CD14-positive monocyte (primary cell): ENCODE data around the gene EXTL1. TPM values are rescaled to one million over a fixed set of nuclear protein-coding genes. Genes with fewer than 3 reads are reported as not detected.

ENCODE experiments used
- DNase-seq, 3 donors: peaks; one replicate each; pipeline ENCODE4 v3.0.0-alpha.2; 2011 to 2022
- H2AFZ ChIP-seq: 2 replicates; pipeline ENCODE4 v1.6.0; 2012; ENCODE audit warnings: mild to moderate bottlenecking, low read depth, low read length, inconsistent platforms; ENCODE audit not compliant: insufficient read depth, poor library complexity, severe bottlenecking
- H3K27ac ChIP-seq, 2 donors: 1 replicate in 1 of 2; 2 replicates in 1 of 2; pipeline ENCODE4 v1.5.1; 2012 to 2013; ENCODE audit warnings: low read length in 2 of 2, control low read depth in 1 of 2, inconsistent platforms in 1 of 2, low read depth in 1 of 2, mild to moderate bottlenecking in 1 of 2
- H3K27me3 ChIP-seq, 2 donors: one replicate each; pipeline versions ENCODE4 v1.6.0 to v1.6.1; 2011 to 2013; ENCODE audit warnings: low read length in 2 of 2; ENCODE audit not compliant: control insufficient read depth in 2 of 2, insufficient read depth in 2 of 2
- H3K36me3 ChIP-seq, 2 donors: replicated peaks in 1 of 2; 1 replicate in 1 of 2; 2 replicates in 1 of 2; pipeline versions ENCODE4 v1.5.1 to v1.6.1; 2012 to 2013; ENCODE audit warnings: low read length in 2 of 2, control low read depth in 1 of 2, inconsistent platforms in 1 of 2, mild to moderate bottlenecking in 1 of 2; ENCODE audit not compliant: insufficient read depth in 2 of 2, control insufficient read depth in 1 of 2
- H3K4me1 ChIP-seq, 2 donors: 1 replicate in 1 of 2; 2 replicates in 1 of 2; pipeline versions ENCODE4 v1.5.1 to v1.6.1; 2012 to 2013; ENCODE audit warnings: low read length in 2 of 2, control low read depth in 1 of 2, inconsistent platforms in 1 of 2, mild to moderate bottlenecking in 1 of 2, moderate library complexity in 1 of 2; ENCODE audit not compliant: insufficient read depth in 2 of 2, control insufficient read depth in 1 of 2
- H3K4me2 ChIP-seq: replicated peaks from 2 replicates; pipeline ENCODE3; 2012; ENCODE audit warnings: low read length, moderate library complexity, mild to moderate bottlenecking; ENCODE audit not compliant: poor library complexity, severe bottlenecking; ENCODE audit errors: extremely low read depth
- H3K4me3 ChIP-seq, 3 experiments: fragments of 200-600 bp in 1 of 3; sonication (generic) in 1 of 3; replicated peaks in 1 of 3; 1 replicate in 2 of 3; 2 replicates in 1 of 3; pipeline ENCODE4 v1.5.1; 2011 to 2013; ENCODE audit warnings: low read length in 3 of 3, mild to moderate bottlenecking in 3 of 3, control low read depth in 2 of 3, low read depth in 2 of 3, inconsistent platforms in 1 of 3, moderate library complexity in 1 of 3
- H3K79me2 ChIP-seq: 2 replicates; pipeline ENCODE4 v1.6.0; 2012; ENCODE audit warnings: mild to moderate bottlenecking, control low read depth, inconsistent platforms, low read length, moderate library complexity; ENCODE audit not compliant: insufficient read depth
- H3K9ac ChIP-seq: 2 replicates; pipeline ENCODE4 v1.6.0; 2017; ENCODE audit warnings: low read length, mild to moderate bottlenecking; ENCODE audit not compliant: insufficient read depth, poor library complexity, severe bottlenecking
- H3K9me3 ChIP-seq, 2 donors: replicated peaks in 1 of 2; 1 replicate in 1 of 2; 2 replicates in 1 of 2; pipeline versions ENCODE4 v1.5.1 to v1.6.1; 2012 to 2013; ENCODE audit warnings: low read length in 2 of 2, control low read depth in 1 of 2; ENCODE audit not compliant: control insufficient read depth in 1 of 2, insufficient read depth in 1 of 2
- H4K20me1 ChIP-seq: 2 replicates; pipeline ENCODE4 v1.6.0; 2012; ENCODE audit warnings: mild to moderate bottlenecking, low read length, control low read depth, moderate library complexity; ENCODE audit not compliant: insufficient read depth
- H3K27ac Mint-ChIP-seq, 7 donors: one replicate each; pipeline ENCODE4 v1.8.0; 2020; ENCODE audit warnings: mild to moderate bottlenecking in 7 of 7, mixed read lengths in 7 of 7, moderate library complexity in 6 of 7, inconsistent platforms in 2 of 7
- H3K27me3 Mint-ChIP-seq, 3 donors: one replicate each; pipeline ENCODE4 v1.8.0; 2021 to 2022; ENCODE audit warnings: low read depth in 3 of 3, mild to moderate bottlenecking in 3 of 3, mixed read lengths in 3 of 3, moderate library complexity in 3 of 3, inconsistent platforms in 1 of 3
- H3K36me3 Mint-ChIP-seq, 2 donors: one replicate each; pipeline ENCODE4 v1.8.0; 2020; ENCODE audit warnings: mixed read lengths in 2 of 2, inconsistent platforms in 1 of 2, mild to moderate bottlenecking in 1 of 2
- H3K4me1 Mint-ChIP-seq: one replicate; pipeline ENCODE4 v1.8.0; 2020; ENCODE audit warnings: mild to moderate bottlenecking, mixed read lengths
- H3K4me3 Mint-ChIP-seq, 2 donors: one replicate each; pipeline ENCODE4 v1.8.0; 2020; ENCODE audit warnings: mild to moderate bottlenecking in 2 of 2, mixed read lengths in 2 of 2, moderate library complexity in 1 of 2
- H3K9me3 Mint-ChIP-seq, 7 donors: one replicate each; pipeline ENCODE4 v1.8.0; 2020 to 2022; ENCODE audit warnings: mixed read lengths in 7 of 7, mild to moderate bottlenecking in 6 of 7, moderate library complexity in 6 of 7, inconsistent platforms in 2 of 7
- WGBS: methylation state at CpG from one replicate; pipeline ENCODE4 v1.1.5; 2013; ENCODE audit warnings: missing lambda C conversion rate; ENCODE audit not compliant: insufficient coverage; 5-methylcytosine and 5-hydroxymethylcytosine counted together
- intact Hi-C, 2 donors: fragments of 100-400 bp; cut with micrococcal nuclease; formaldehyde crosslinking; loops; one replicate each; pipeline versions ENCODE4 v1.15.0 to v1.15.1; 2023
- polyA plus RNA-seq, 3 donors: library from polyadenylated mRNA; depleted of rRNA in 1 of 3; unstranded in 2 of 3; stranded (reverse) in 1 of 3; fragments of 300-500 nt in 2 of 3; fragments of >200 nt in 1 of 3; fragmentation: Illumina TruSeq in 2 of 3; gene quantifications; 1 replicate in 2 of 3; 2 replicates in 1 of 3; pipeline ENCODE4 v1.2.3, GENCODE V29; 2012 to 2021
- TF ChIP-seq, protein P1 (sequence below): fragments of 200-600 bp; IDR thresholded peaks from one replicate; pipeline ENCODE4 v1.8.0; 2022; ENCODE audit warnings: antibody characterized with exemption, mild to moderate bottlenecking

The EXTL1 gene
- polyA plus RNA-seq, 3 donors: not detected

DNA sequence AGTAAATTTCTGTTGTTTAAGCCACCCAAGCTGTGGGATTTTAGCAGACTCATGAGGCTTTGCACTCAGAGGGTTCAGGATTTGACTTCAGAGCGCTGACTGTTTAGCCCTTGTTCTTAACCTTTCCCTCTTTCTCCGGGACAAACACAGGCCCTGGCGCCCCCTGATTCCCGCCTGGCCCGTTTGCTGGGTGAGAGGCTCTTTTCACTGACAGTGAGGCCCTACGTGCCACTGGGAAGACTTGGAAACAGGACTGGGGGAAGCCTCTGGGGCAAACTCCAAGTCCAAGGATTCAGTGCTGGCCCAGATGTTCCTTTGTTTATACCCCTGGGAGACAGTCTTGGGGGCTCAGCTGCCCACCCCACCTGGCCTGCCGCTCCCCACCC, 57.6 kb downstream of the EXTL1 start:
- H3K27me3 ChIP-seq: peaks cover 0 to 3% of the 10 kb centered on the region in 2 donors
- Mint-ChIP-seq H3K4me1 (peaks cover 1% of the 10 kb centered on the region), H3K36me3 (no peaks in the 10 kb centered on the region), H3K9me3 (peaks cover 0 to 3% (median 0%) of the 10 kb centered on the region in 7 donors), H3K4me3 (no peak overlapping the region), H3K27ac (no peak overlapping the region), H3K27me3 (peaks cover 5 to 26% (median 14%) of the 10 kb centered on the region in 3 donors)
- H3K27ac ChIP-seq: no peak overlapping the region
- H2AFZ ChIP-seq: no peak overlapping the region
- DNase-seq: no peak
- H3K9me3 ChIP-seq: no peaks in the 10 kb centered on the region
- H3K36me3 ChIP-seq: no peaks in the 10 kb centered on the region
- H3K4me3 ChIP-seq: no peak overlapping the region
- H3K4me1 ChIP-seq: no peaks in the 10 kb centered on the region
- no peaks in the 10 kb centered on the region for H4K20me1 ChIP-seq
- TF ChIP-seq, protein P1, sequence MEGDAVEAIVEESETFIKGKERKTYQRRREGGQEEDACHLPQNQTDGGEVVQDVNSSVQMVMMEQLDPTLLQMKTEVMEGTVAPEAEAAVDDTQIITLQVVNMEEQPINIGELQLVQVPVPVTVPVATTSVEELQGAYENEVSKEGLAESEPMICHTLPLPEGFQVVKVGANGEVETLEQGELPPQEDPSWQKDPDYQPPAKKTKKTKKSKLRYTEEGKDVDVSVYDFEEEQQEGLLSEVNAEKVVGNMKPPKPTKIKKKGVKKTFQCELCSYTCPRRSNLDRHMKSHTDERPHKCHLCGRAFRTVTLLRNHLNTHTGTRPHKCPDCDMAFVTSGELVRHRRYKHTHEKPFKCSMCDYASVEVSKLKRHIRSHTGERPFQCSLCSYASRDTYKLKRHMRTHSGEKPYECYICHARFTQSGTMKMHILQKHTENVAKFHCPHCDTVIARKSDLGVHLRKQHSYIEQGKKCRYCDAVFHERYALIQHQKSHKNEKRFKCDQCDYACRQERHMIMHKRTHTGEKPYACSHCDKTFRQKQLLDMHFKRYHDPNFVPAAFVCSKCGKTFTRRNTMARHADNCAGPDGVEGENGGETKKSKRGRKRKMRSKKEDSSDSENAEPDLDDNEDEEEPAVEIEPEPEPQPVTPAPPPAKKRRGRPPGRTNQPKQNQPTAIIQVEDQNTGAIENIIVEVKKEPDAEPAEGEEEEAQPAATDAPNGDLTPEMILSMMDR: no peak
- H3K79me2 ChIP-seq: no peaks in the 10 kb centered on the region
- WGBS: 85% methylated on average over 6 of the region's 7 CpGs
- intact Hi-C loops: no loop called here
- no peak overlapping the region for H3K9ac ChIP-seq
- H3K4me2 ChIP-seq: no peak overlapping the region

DNA sequence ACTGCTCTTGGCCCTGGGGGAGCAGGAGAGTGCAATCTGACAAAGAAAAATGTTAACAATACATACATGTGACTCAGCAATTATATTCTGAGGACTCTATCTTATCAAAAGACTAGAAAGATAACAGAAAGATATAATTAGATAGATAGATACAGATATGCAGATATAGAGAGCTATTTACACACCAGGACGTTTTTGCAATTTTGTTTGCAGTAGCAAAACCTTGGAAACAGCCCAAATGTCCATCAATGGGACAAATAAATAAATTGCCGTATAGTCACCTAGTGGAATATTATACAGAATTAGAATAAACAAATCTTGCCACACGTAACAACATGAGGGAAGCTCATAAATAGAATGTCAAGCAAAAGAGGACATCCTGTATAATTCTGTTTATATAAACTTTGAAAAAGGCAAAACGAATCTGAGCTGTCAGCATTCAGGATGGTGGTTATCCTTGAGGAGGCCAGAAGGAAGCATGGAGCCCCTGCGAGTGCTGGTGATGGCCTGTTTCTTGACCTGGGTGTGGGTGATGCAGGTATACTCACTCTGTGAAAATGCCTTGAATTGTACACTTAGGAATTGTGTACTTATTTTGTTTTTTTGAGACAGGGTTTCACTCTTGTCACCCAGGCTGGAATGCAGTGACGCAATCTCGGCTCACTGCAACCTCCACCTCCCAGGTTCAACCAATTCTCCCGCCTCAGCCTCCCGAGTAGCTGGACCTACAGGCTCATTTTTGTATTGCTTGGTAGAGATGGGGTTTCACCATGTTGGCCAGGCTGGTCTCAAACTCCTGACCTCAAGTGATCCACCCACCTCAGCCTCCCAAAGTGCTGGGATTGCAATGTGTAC, 58.6 kb downstream of the EXTL1 start:
- Mint-ChIP-seq H3K4me1 (peaks cover 1% of the 10 kb centered on the region), H3K36me3 (no peaks in the 10 kb centered on the region)

More for the DNA sequence above, 58.6 kb downstream of the EXTL1 start:
- no peaks in the 10 kb centered on the region for H3K36me3 ChIP-seq
- H3K9ac ChIP-seq: no peak overlapping the region
- Mint-ChIP-seq H3K9me3 (peaks cover 0 to 3% (median 0%) of the 10 kb centered on the region in 7 donors), H3K27me3 (peaks cover 5 to 27% (median 15%) of the 10 kb centered on the region in 3 donors), H3K4me3 (no peak overlapping the region), H3K27ac (no peak overlapping the region)
- H3K79me2 ChIP-seq: no peaks in the 10 kb centered on the region
- no peak overlapping the region for H3K27ac ChIP-seq
- 100% methylated on average over 1 of the region's 9 CpGs for WGBS
- no peak for DNase-seq
- H4K20me1 ChIP-seq: no peaks in the 10 kb centered on the region
- no peak overlapping the region for H3K4me3 ChIP-seq
- H3K9me3 ChIP-seq: no peaks in the 10 kb centered on the region
- intact Hi-C loops: no loop called here
- TF ChIP-seq, protein P1: no peak
- H2AFZ ChIP-seq: no peak overlapping the region
- no peak overlapping the region for H3K4me2 ChIP-seq
- no peaks in the 10 kb centered on the region for H3K4me1 ChIP-seq
- H3K27me3 ChIP-seq: peaks cover 0 to 3% of the 10 kb centered on the region in 2 donors
